Measurements from ENCODE around the gene TMX2.
"Not testable (repeated sequence)": the region's sequence is repeated elsewhere in the genome, so short reads cannot be mapped to it uniquely, and the experiment has no call there.

TMX2 gene

GRCh38 chr11:57703341-57703740, 9.1 kb upstream of the TMX2 start:
- no peak for TF ChIP-seq CTCF (conservative IDR thresholded peaks at IDR 0.05)
- no peak overlapping the region for H3K27ac ChIP-seq

GRCh38 chr11:57704932-57705331, 7.5 kb upstream of the TMX2 start:
- no peak overlapping the region for H3K27ac ChIP-seq
- no peak for TF ChIP-seq CTCF (conservative IDR thresholded peaks at IDR 0.05)

GRCh38 chr11:57705432-57705831, 7.0 kb upstream of the TMX2 start:
- not testable (repeated sequence) for H3K27ac ChIP-seq

GRCh38 chr11:57709802-57710367, 2.5 kb upstream of the TMX2 start:
- H3K27ac ChIP-seq, result no peak overlapping the region; the same call in 1 of the 2 replicates
- TF ChIP-seq CTCF (conservative IDR thresholded peaks at IDR 0.05), result no peak

- no peak for TF ChIP-seq CTCF (conservative IDR thresholded peaks at IDR 0.05)
Measured at GRCh38 chr11:57711414-57712255, 758 bp upstream of the TMX2 start, which contains the start of gene MED19. Gene MED19 (minus strand): TSS chr11:57712215. CDS start chr11:57712179, 36 bp downstream.

GRCh38 chr11:57713835-57714234, 1.4 kb downstream of the TMX2 start:
- TF ChIP-seq CTCF (conservative IDR thresholded peaks at IDR 0.05), result no peak
- H3K27ac ChIP-seq, result peak overlapping the region; percentile 96; the same call in 1 of the 2 replicates

More at GRCh38 chr11:57711414-57712255, 758 bp upstream of the TMX2 start, which contains the start of gene MED19:
- H3K27ac ChIP-seq, result peak within 1 kb of the TSS; percentile 96

GRCh38 chr11:57716726-57717125, 4.3 kb downstream of the TMX2 start:
- H3K27ac ChIP-seq, result not testable (repeated sequence)

GRCh38 chr11:57727185-57727584, 14.8 kb downstream of the TMX2 start:
- TF ChIP-seq CTCF (conservative IDR thresholded peaks at IDR 0.05), result no peak
- no peak overlapping the region for H3K27ac ChIP-seq
